ENCODE data around the gene NEO1. TPM values are rescaled to one million over a fixed set of nuclear protein-coding genes. Genes with fewer than 3 reads are reported as not detected.
"Not testable (repeated sequence)": the region's sequence is repeated elsewhere in the genome, so short reads cannot be mapped to it uniquely, and the experiment has no call there.

Gene NEO1
- total RNA-seq, 1 donor from 2014 or later: 56.1 TPM

GRCh38 chr15:73171711-73172110, 119.4 kb downstream of the NEO1 start:
- intact Hi-C loops (cut with DNase I): no loop called here
- ATAC-seq (no peak), DNase-seq (ENCODE audit: low spot score) (no peak)

- ATAC-seq (no peak), DNase-seq (ENCODE audit: low spot score) (no peak)
- intact Hi-C loops (cut with DNase I): no loop called here
Measured at GRCh38 chr15:73172508-73172907, 120.2 kb downstream of the NEO1 start.

GRCh38 chr15:73174171-73174570, 121.9 kb downstream of the NEO1 start:
- intact Hi-C loops (cut with DNase I): no loop called here
- DNase-seq (ENCODE audit: low spot score) (no peak), ATAC-seq (no peak)

- ATAC-seq: no peak
- DNase-seq (ENCODE audit: low spot score): no peak
- intact Hi-C loops (cut with DNase I): no loop called here
Measured at GRCh38 chr15:73175382-73175781, 123.1 kb downstream of the NEO1 start.

- DNase-seq (ENCODE audit: low spot score) (no peak), ATAC-seq (no peak)
- intact Hi-C loops (cut with DNase I): no loop called here
Measured at GRCh38 chr15:73176598-73176997, 124.3 kb downstream of the NEO1 start.

GRCh38 chr15:73183071-73183470, 130.8 kb downstream of the NEO1 start:
- intact Hi-C loops (cut with DNase I): no loop called here
- DNase-seq (ENCODE audit: low spot score) (no peak), ATAC-seq (no peak)

GRCh38 chr15:73190189-73190601, 137.9 kb downstream of the NEO1 start:
- intact Hi-C loops (cut with DNase I): no loop called here
- no peak for DNase-seq (ENCODE audit: low spot score)
- ATAC-seq: peak; percentile 20

- ATAC-seq (no peak), DNase-seq (ENCODE audit: low spot score) (no peak)
- intact Hi-C loops (cut with DNase I): no loop called here
Measured at GRCh38 chr15:73195166-73195565, 142.9 kb downstream of the NEO1 start.

GRCh38 chr15:73196113-73196512, 143.8 kb downstream of the NEO1 start:
- intact Hi-C loops (cut with DNase I): no loop called here
- no peak for DNase-seq (ENCODE audit: low spot score)
- ATAC-seq: no peak

GRCh38 chr15:73200339-73200738, 148.1 kb downstream of the NEO1 start:
- ATAC-seq (no peak), DNase-seq (ENCODE audit: low spot score) (no peak)
- intact Hi-C loops (cut with DNase I): no loop called here

GRCh38 chr15:73210630-73211029, 158.4 kb downstream of the NEO1 start:
- intact Hi-C loops (cut with DNase I): no loop called here
- DNase-seq (ENCODE audit: low spot score) (no peak), ATAC-seq (no peak)

GRCh38 chr15:73212424-73212823, 160.2 kb downstream of the NEO1 start:
- intact Hi-C loops (cut with DNase I): no loop called here
- DNase-seq (ENCODE audit: low spot score) (no peak), ATAC-seq (no peak)

- ATAC-seq; intact Hi-C loops (cut with DNase I): not testable (repeated sequence)
Measured at GRCh38 chr15:73221450-73221849, 169.2 kb downstream of the NEO1 start.

GRCh38 chr15:73225358-73226015, 173.2 kb downstream of the NEO1 start:
- ATAC-seq (no peak), DNase-seq (ENCODE audit: low spot score) (no peak)
- intact Hi-C loops (cut with DNase I): no loop called here

More at GRCh38 chr15:73221450-73221849, 169.2 kb downstream of the NEO1 start:
- DNase-seq (ENCODE audit: low spot score): not testable (repeated sequence)

GRCh38 chr15:73226093-73226814, 174.0 kb downstream of the NEO1 start:
- intact Hi-C loops (cut with DNase I): no loop called here
- DNase-seq (ENCODE audit: low spot score) (no peak), ATAC-seq (peak; percentile 55)

- ATAC-seq (no peak), DNase-seq (ENCODE audit: low spot score) (no peak)
- intact Hi-C loops (cut with DNase I): no loop called here
Measured at GRCh38 chr15:73227433-73228056, 175.3 kb downstream of the NEO1 start.

- no peak for DNase-seq (ENCODE audit: low spot score)
- intact Hi-C loops (cut with DNase I): no loop called here
- ATAC-seq: no peak
Measured at GRCh38 chr15:73228128-73228646, 175.9 kb downstream of the NEO1 start.

- intact Hi-C loops (cut with DNase I): no loop called here
- no peak for DNase-seq (ENCODE audit: low spot score)
- ATAC-seq: no peak
Measured at GRCh38 chr15:73231661-73232419, 179.6 kb downstream of the NEO1 start.

GRCh38 chr15:73232776-73233175, 180.5 kb downstream of the NEO1 start:
- DNase-seq (ENCODE audit: low spot score): no peak
- no peak for ATAC-seq
- intact Hi-C loops (cut with DNase I): no loop called here
